ENCODE measurements around the gene TCHHL1. TPM values are rescaled to one million over a fixed set of nuclear protein-coding genes. Genes with fewer than 3 reads are reported as not detected.
A peak's percentile ranks its signal among the peaks of the same experiment; 100 is the strongest.

Gene TCHHL1
- total RNA-seq, 3 donors from 2014 or later: not detected

DNA sequence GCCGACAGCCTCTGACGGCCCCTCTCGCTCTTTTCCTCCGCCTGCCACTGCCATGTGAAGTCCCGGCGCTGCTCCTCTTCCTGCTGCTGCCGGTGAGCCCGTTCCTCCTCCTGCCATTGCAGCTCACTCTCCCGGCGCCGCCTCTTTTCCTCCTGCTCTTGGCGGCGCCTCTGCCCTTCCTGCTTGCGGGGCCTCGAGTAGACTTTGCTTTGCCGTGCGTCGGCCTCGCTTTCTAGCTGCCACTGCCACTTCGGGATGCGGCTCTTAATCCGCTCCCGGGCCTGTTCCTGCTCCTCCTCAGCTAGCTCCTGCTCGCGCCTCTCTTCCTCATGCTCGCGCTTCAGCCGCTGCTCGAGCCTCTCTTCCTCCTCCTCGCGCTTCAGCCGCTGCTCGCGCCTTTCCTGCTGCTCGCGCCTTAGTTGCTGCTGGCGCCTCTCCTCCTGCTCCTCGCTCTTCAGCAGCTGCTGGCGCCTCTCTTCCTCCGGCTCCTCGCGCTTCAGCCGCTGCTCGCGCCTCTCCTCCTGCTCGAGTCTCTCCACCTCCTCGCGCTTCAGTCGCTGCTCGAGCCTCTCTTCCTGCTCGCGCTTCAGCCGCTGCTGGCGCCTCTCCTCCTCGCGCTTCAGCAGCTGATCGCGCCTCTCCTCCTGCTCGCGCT is 22.1 kb upstream of the TCHHL1 start:
- DNase-seq: peak; percentile 26 to 57 (median 51)
- TF ChIP-seq, protein P1, sequence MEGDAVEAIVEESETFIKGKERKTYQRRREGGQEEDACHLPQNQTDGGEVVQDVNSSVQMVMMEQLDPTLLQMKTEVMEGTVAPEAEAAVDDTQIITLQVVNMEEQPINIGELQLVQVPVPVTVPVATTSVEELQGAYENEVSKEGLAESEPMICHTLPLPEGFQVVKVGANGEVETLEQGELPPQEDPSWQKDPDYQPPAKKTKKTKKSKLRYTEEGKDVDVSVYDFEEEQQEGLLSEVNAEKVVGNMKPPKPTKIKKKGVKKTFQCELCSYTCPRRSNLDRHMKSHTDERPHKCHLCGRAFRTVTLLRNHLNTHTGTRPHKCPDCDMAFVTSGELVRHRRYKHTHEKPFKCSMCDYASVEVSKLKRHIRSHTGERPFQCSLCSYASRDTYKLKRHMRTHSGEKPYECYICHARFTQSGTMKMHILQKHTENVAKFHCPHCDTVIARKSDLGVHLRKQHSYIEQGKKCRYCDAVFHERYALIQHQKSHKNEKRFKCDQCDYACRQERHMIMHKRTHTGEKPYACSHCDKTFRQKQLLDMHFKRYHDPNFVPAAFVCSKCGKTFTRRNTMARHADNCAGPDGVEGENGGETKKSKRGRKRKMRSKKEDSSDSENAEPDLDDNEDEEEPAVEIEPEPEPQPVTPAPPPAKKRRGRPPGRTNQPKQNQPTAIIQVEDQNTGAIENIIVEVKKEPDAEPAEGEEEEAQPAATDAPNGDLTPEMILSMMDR (IDR thresholded peaks at IDR 0.05): no peak
- intact Hi-C loops (cut with DNase I, micrococcal nuclease): no loop called here
- ATAC-seq: peak; percentile 64
- no peak overlapping the region for H3K4me3 ChIP-seq
- H3K9me3 ChIP-seq: no peaks in the 10 kb centered on the region
- H3K4me1 ChIP-seq (ENCODE audit: low read depth): peaks cover 50% of the 10 kb centered on the region
- H3K36me3 ChIP-seq (ENCODE audit: low read depth): no peaks in the 10 kb centered on the region

- intact Hi-C loops (cut with DNase I, micrococcal nuclease): no loop called here
- TF ChIP-seq, protein P1 (IDR thresholded peaks at IDR 0.05): no peak
- Histone ChIP-seq H3K9me3 (no peaks in the 10 kb centered on the region), H3K4me3 (no peak overlapping the region), H3K4me1 (ENCODE audit: low read depth) (peaks cover 50% of the 10 kb centered on the region), H3K36me3 (ENCODE audit: low read depth) (no peaks in the 10 kb centered on the region)
- peak; percentile 33 for ATAC-seq
- DNase-seq: peak; percentile 10 to 49 (median 47)
Measured at GRCh38 chr1:152110365-152110859, 21.5 kb upstream of the TCHHL1 start.

DNA sequence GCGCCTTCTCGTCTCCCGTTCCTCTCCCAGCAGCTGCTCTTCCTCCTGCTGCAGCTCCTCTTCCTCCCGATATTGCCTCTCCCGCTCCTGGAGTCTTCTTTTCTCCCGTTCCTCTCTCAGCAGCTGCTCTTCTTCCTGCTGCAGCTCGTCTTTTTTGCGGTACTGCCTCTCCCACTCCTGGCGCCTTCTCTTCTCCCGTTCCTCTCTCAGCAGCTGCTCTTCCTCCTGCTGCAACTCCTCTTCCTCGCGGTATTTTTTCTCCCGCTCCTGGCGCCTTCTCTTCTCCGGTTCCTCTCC is 21.1 kb upstream of the TCHHL1 start:
- no peaks in the 10 kb centered on the region for H3K9me3 ChIP-seq
- no peaks in the 10 kb centered on the region for H3K36me3 ChIP-seq (ENCODE audit: low read depth)
- H3K4me3 ChIP-seq: no peak overlapping the region
- intact Hi-C loops (cut with DNase I, micrococcal nuclease): no loop called here
- no peak for ATAC-seq
- no peak for DNase-seq
- peaks cover 50% of the 10 kb centered on the region for H3K4me1 ChIP-seq (ENCODE audit: low read depth)
- TF ChIP-seq, protein P1 (IDR thresholded peaks at IDR 0.05): no peak

- ATAC-seq: no peak
- no peaks in the 10 kb centered on the region for H3K9me3 ChIP-seq
- TF ChIP-seq, protein P1 (IDR thresholded peaks at IDR 0.05): no peak
- intact Hi-C loops (cut with DNase I, micrococcal nuclease): no loop called here
- H3K4me1 ChIP-seq (ENCODE audit: low read depth): peaks cover 50% of the 10 kb centered on the region
- DNase-seq: peak in 2 of 3 donors; percentile 1 to 26
- no peak overlapping the region for H3K4me3 ChIP-seq
- H3K36me3 ChIP-seq (ENCODE audit: low read depth): no peaks in the 10 kb centered on the region
Measured at GRCh38 chr1:152109231-152109997, 20.6 kb upstream of the TCHHL1 start.

- peaks cover 50% of the 10 kb centered on the region for H3K4me1 ChIP-seq (ENCODE audit: low read depth)
- no peak overlapping the region for H3K4me3 ChIP-seq
- no peaks in the 10 kb centered on the region for H3K36me3 ChIP-seq (ENCODE audit: low read depth)
- DNase-seq (peak in 2 of 3 donors; percentile 1 to 39), ATAC-seq (no peak)
- no peaks in the 10 kb centered on the region for H3K9me3 ChIP-seq
- TF ChIP-seq, protein P1 (IDR thresholded peaks at IDR 0.05): no peak
- intact Hi-C loops (cut with DNase I, micrococcal nuclease): no loop called here
Measured at GRCh38 chr1:152108882-152109222, 20.0 kb upstream of the TCHHL1 start.

Data from mucosa of descending colon (tissue), 3 donors.